Measurements from ENCODE around the gene WNT10A.
"Not testable (repeated sequence)": the region's sequence is repeated elsewhere in the genome, so short reads cannot be mapped to it uniquely, and the experiment has no call there.

Gene WNT10A

GRCh38 chr2:218931751-218932150 is 51.1 kb downstream of the WNT10A start:
- not testable (repeated sequence) for DNase-seq (ENCODE audit: low read depth in 2 of 2)
